HG03175 (cell line): ENCODE data around the gene GLO1.
"Not testable (repeated sequence)": the region's sequence is repeated elsewhere in the genome, so short reads cannot be mapped to it uniquely, and the experiment has no call there.

Source experiments
- ATAC-seq: cut with Tn5 transposase; IDR thresholded peaks from one replicate; pipeline ENCODE4 v1.9.1; 2021; ENCODE audit warnings: mild to moderate bottlenecking, moderate library complexity; ENCODE audit not compliant: unreplicated experiment

The GLO1 gene

DNA sequence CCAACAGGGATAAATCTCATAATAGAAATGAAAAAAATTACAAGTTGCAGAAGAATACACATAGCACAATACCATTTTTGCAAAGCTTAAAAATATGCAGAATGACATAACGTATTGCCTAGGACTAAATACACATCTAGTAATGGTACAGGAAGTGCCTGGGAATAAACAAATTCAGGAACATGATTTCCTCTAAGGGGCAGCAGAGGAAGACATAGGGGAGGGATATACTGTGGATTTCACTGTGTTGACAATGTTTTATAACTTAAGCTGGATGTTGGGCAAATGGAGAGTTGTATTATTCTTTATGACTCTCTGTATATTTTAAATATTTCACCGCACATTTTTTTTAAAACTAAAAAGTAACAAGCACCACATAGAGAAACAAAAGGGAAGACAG, 5.6 kb upstream of the GLO1 start:
- ATAC-seq: no peak

- no peak for ATAC-seq
Observed at GRCh38 chr6:38705924-38706323, 3.0 kb upstream of the GLO1 start.

DNA sequence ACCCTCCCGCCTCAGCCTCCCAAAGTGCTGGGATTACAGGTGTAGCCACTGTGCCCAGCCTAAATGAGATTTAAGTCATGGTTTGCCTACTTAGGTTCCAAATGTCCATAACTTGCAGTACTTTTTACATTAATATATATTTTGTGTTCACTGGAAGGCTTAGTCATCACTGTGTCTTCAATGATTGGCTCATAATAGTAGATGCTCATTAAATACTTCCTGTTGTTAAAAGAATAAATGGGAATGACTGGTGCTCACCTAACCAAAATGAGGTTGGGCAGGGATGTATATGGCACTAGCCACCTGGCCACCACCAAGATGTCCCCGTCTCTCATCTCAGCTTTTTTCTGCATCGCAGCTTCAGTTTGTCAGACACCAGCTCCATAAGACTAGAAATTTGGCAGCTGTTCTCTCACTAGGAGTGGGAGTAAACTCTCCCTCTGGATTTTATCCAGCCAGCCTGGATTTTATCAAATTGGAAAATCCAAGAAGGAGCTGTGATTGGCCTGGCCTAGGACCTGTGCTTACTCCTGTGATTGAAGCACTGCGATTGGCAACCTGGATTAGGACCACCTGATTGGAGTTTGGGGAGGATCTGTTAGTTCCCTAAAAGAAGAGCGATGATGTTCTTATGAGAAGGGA, 1.1 kb upstream of the GLO1 start:
- ATAC-seq: no peak

DNA sequence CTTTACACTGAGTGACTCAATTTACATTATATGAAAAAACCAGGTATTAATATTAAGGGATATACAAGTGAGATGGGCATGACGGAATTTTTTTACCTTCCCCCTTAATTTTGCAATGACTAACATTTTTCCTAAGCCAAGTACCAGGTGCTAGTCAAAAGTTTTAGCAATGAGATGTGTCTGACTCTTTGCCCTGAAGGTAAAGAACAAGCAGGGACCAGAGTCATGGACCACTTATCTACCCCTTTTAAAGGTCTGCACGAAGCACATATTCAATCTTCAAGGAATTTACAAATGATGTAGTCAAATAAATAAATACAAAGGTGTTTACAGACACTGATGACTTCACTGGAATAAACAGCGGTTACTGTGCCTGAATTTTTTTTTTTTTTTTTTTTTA, 1.4 kb downstream of the GLO1 start:
- no peak for ATAC-seq

DNA sequence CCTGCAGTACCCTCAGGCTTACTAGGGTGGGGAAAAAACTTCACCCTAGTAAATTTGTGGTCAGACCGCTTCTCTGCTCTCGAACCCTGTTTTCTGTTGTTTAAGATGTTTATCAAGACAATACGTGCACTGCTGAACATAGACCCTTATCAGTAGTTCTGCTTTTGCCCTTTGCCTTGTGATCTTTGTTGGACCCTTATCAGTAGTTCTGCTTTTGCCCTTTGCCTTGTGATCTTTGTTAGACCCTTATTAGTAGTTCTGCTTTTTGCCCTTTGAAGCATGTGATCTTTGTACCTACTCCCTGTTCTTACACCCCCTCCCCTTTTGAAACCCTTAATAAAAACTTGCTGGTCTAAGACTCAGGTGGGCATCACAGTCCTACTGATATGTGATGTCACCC, 3.2 kb downstream of the GLO1 start:
- ATAC-seq: not testable (repeated sequence)

- no peak for ATAC-seq
Observed at GRCh38 chr6:38697846-38698245, 5.1 kb downstream of the GLO1 start.

GRCh38 chr6:38696345-38696744, 6.6 kb downstream of the GLO1 start:
- no peak for ATAC-seq

- ATAC-seq: no peak
Observed at GRCh38 chr6:38695933-38696332, 7.0 kb downstream of the GLO1 start.

GRCh38 chr6:38695227-38695900, 7.6 kb downstream of the GLO1 start:
- no peak for ATAC-seq

DNA sequence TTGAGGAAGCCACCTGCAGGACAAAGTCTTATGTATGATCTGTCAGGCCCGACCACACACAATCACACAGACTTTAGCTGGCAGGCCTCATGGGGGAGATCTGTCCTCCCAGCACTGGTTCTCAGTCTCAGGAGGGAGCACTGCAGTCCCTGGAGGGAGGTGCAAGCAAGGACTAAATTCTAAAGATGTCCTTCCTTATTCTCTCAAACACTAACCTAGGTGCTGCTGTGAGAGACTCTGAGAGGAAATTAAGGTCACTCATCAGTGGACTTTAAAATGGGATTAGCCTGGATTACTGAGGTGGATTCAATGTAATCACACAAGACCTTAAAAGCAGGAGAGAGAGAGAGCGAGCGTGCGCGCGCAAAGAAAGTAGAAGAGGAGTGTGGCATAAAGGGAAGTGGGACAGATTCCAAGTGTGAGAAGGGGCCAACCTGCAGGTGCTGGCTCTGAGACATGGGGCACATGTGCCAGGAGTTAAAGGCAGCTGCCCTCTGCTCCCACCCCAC, 14.3 kb downstream of the GLO1 start:
- ATAC-seq: no peak

DNA sequence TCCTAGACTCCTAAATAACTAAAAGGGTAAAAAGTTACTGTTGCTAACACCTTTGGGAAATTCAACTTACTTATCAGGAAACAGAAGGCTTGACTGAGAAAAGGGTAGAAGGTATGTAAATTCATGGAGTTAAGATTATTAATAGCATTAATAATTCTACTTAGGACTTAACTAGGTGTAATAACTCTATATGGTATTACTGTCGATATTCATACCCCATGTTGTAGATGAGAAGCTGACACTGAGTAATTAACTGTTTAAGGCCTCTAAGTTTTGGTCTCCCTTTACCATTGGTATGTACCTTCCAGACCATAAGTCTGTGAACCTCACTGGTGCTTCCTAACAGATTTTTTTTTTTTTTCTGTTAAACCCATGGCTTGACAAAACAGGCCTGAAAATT, 15.4 kb downstream of the GLO1 start:
- no peak for ATAC-seq

GRCh38 chr6:38687043-38687353, 15.9 kb downstream of the GLO1 start:
- ATAC-seq: no peak

DNA sequence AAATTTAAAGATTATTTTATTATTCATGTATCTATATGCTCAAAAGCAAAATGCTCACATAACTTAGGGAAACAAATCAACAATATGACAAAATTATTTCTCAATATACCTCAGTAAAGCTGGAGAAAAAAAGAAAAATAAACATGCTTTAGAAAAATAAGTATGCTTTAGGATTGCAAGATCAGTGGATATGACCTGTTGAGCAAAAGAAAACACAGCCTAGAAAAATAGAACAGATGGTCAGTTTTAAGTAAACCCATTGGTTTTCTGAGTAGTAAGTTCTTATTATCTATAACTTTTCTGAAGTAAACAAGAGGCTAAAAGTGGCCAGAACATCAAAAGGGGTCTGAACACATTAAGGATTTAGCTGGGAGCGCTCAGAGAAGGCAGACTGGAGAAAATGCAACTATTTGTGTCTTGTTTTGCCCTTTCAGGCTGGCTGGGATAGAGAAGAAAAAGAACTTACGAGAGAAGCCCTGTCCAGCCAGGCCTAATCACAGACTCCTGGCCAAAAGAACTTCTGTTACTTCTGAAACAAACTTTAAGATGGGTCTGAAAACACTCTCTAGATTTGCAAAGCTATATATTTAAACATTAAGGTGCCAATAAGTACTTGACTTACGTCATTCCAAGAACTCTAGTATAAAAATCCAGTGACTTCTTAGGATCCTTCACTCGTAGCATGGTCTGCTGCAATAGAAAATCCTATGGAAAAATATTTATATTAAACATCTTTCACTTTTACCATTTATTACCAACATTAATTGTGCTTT, 16.5 kb downstream of the GLO1 start:
- ATAC-seq: no peak

DNA sequence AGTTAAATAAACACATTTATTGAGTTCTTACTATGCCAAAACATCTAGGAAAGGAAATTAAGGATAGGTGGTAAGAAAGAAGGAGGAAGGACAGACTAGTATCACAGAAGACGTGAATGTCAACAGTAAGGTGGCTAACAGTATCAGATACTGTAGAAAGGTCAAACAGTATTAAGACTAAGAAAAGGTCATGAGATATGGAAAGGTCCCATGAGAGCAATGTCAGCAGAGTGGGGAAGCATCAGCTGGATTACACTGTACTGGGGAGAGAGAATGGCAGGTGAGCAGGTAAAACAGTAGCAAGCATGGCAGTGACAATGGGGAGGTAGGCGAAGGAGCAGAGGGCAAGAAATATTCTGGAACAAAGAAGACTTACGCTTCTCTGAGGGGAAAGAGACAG, 18.0 kb downstream of the GLO1 start:
- no peak for ATAC-seq

GRCh38 chr6:38684237-38684636, 18.7 kb downstream of the GLO1 start:
- ATAC-seq: no peak

DNA sequence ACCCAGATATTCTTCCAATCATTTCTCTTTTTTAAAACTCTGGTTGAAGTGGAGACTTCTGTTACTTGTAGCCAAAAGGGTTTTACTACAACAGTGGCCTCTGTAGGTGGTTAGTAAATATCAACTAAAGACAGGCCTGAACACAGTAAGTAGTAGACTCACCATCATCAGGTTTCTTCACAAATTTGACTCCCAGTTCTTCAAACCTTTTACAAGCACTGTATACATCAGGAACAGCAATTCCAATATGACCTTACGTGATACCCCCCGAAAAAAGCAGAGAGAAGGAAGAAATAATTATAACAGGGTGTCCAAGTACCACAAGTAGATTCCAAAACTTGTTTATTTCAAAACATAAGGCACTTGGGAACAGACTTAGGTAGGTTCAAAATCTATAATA, 21.1 kb downstream of the GLO1 start:
- ATAC-seq: no peak

DNA sequence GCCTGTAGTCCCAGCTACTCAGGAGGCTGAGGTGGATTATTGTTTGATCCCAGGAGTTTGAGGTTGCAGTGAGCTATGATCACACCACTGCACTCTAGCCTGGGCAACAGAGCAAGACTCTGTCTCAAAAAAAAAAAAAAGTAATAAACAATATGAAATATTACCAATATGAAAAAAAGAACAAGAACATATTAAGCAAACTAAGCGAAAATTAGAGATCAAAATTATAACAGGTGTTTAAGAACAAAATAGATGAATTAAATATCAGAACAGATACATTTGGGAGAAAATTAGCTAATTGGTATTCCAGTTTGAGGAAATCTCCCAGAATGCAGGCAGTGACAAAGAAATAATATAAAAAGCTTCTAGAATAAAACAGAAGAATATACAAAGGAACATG, 23.3 kb downstream of the GLO1 start:
- ATAC-seq: no peak

DNA sequence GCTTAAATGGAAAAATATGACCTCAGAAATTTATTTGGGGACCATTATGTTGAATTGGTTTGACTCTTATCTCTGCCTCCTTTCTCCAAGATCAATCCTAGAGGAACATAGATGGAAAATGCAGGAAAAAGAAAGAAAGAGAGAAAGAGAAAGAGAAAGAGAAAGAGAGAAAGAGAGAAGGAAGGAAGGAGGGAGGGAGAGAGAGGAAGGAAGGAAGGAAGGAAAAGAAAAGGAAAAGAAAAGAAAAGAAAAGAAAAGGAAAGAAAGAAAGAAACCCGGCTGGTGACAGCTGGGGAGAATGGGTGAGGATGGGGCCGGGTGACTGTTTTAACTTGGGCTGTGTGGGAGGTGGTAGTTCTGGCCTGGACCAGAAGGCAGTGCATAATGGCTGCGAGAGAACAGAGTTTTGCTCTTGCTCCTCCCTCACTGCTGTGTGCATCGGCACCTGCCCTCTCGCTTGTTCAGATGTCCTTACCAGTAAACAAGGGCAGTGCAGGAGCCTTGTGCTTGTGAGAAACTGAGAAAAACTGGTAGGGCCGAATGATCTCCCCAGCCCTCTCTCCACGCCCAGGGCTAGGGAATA, 24.7 kb downstream of the GLO1 start:
- ATAC-seq: no peak

GRCh38 chr6:38676974-38677544, 25.9 kb downstream of the GLO1 start:
- ATAC-seq: no peak

- no peak for ATAC-seq
Observed at GRCh38 chr6:38676236-38676973, 26.5 kb downstream of the GLO1 start.
